Upper lobe of left lung (tissue), 4 donors: ENCODE results near the gene XIRP2.

Source experiments
- CTCF ChIP-seq, 6 experiments: fragments of 450-650 bp in 4 of 6; fragments of 200-600 bp in 2 of 6; sonication (generic) in 2 of 6; IDR thresholded peaks; one replicate each; pipeline ENCODE4 v1.5.1; 2016 to 2019; ENCODE audit warnings: antibody characterized with exemption in 6 of 6
- POLR2AphosphoS5 ChIP-seq, 2 donors: sonication (generic); formaldehyde crosslinking; IDR thresholded peaks; one replicate each; pipeline ENCODE4 v1.5.1; 2017; ENCODE audit warnings: antibody characterized with exemption in 2 of 2

GRCh38 chr2:166957686-166958085, 69.4 kb downstream of the XIRP2 start:
- TF ChIP-seq POLR2AphosphoS5 (IDR thresholded peaks at IDR 0.05) (no peak), CTCF (IDR thresholded peaks at IDR 0.05) (no peak)
